ENCODE data around the gene CRIP2. TPM values are rescaled to one million over a fixed set of nuclear protein-coding genes. Genes with fewer than 3 reads are reported as not detected.

The CRIP2 gene
- polyA plus RNA-seq, 1 donor (not counting 4 experiments of a cell fraction or from before 2014, with no cell fraction given), result 4.8 TPM

DNA sequence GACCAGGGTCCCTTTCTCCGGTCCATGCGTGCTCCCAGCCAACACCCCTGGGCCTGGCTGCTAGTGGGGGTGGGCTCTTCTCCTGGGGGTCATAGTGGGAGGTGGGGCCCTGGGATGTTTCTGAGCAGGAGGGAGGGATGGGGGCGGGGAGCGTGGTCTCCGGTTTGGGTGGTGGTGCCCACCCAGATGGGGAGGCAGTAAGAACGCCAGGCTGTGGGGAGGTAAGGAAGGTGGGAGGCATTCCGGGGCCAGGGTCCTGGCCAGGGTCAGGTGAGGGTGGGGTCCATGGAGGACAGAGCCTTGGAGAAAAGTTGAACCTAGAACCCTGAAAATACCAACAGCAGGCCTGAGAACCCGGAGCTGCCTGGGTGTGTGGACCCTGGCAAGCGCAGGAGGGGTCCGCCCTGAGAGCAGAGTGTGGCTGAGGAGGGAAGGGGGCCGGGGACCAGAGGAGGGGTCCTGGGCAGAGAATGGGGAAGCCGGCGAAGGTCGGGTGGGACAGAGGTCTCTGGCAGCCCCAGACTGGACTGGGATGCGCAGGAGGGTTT lies 5.7 kb downstream of the CRIP2 start:
- no peaks in the 10 kb centered on the region for H3K9me1 ChIP-seq (ENCODE audit: control insufficient read depth, extremely low read depth, insufficient read depth, low read length)
- no peaks in the 10 kb centered on the region for H4K20me1 ChIP-seq (ENCODE audit: control insufficient read depth, extremely low read depth, insufficient read depth, low read length)
- TF ChIP-seq EZH2 (IDR thresholded peaks at IDR 0.05; ENCODE audit: low read length), result no peak
- no peak for TF ChIP-seq CTCF (optimal IDR thresholded peaks at IDR 0.05 in 1 of 3, IDR thresholded peaks at IDR 0.05 in 1 of 3, conservative IDR thresholded peaks at IDR 0.05 in 1 of 3; ENCODE audit: extremely low read depth in 1 of 3, insufficient read depth in 2 of 3, low read length in 3 of 3)
- no peak overlapping the region for H3K9ac ChIP-seq (ENCODE audit: control insufficient read depth, extremely low read depth, insufficient read depth, low read length)
- no peaks in the 10 kb centered on the region for H3K36me3 ChIP-seq (ENCODE audit: control insufficient read depth in 2 of 2, extremely low read depth in 1 of 2, insufficient read depth in 2 of 2, low read length in 2 of 2)
- dilution Hi-C loops (cut with MboI; ENCODE audit: extremely low pct_ligation_motif_present, low sequenced_read_pairs), result no loop called here
- no peak for FAIRE-seq
- no peaks in the 10 kb centered on the region for H3K79me2 ChIP-seq (ENCODE audit: control insufficient read depth, insufficient read depth, low read length)
- no peak overlapping the region for H2AFZ ChIP-seq (ENCODE audit: control insufficient read depth, low read length)
- H3K4me3 ChIP-seq (ENCODE audit: control insufficient read depth in 2 of 3, extremely low read depth in 1 of 3, insufficient read depth in 2 of 3, low read depth in 1 of 3, low read length in 3 of 3), result no peak overlapping the region
- H3K4me1 ChIP-seq (ENCODE audit: control insufficient read depth, extremely low read depth, insufficient read depth, low read length), result peaks cover 39% of the 10 kb centered on the region
- H3K9me3 ChIP-seq (ENCODE audit: control insufficient read depth, low read depth, low read length), result no peaks in the 10 kb centered on the region
- no peak overlapping the region for H3K4me2 ChIP-seq (ENCODE audit: control insufficient read depth, extremely low read depth, insufficient read depth, low read depth, low read length)
- DNase-seq (ENCODE audit: low read depth, low spot score), result no peak
- H3K27me3 ChIP-seq (ENCODE audit: control insufficient read depth, extremely low read depth, insufficient read depth, low read length), result peaks cover 24% of the 10 kb centered on the region
- H3K27ac ChIP-seq (ENCODE audit: control insufficient read depth, insufficient read depth, low read length), result no peak overlapping the region

DNA sequence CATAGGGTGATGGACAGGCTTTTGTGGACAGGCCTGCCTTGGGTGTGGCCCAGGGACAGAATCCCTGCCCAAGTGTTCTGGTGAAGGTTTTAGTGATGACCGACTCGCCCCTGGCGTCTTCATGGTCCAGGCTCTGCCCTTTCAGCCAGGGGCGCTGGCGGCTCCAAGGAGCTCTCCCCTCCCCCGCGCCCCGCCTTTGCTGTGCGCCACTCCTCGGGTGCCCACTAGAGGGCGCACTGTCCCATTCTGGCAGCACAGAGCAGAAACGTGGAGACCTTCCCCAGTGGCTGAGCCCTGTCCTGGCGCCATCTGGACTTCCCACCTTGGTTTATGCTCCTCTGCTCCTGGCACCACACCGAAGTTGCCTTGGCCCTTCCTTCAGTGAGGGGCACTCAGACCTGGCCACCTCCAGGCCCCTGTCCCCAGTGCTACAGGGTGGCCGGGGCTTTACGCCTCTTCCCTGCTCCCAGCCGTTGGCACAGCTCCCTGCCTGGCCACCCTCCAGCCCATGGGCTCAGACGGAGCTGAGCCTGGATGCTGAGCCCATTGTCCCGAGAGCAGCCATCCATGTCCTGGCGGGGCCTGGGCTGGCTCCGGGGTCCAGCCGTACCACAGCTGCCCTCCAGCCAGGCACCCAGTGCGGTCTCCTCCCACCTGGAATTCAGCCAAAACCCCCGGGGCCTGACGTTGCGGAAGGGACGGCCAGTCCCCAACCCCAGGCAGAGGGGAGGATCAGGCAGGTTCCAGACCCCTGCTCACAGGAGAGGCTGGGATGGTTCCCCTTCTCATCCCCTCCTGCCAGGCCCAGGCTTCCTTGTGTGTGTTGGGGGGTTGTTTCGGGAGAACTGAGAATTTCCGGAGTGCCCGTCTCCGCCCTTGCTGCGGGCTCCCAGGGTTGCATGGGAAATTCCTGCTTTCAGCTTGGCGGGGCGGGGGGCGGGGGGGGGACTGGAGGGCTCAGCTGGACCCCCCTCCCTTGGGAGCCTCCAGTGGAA lies 6.5 kb downstream of the CRIP2 start:
- TF ChIP-seq CTCF (optimal IDR thresholded peaks at IDR 0.05 in 1 of 3, IDR thresholded peaks at IDR 0.05 in 1 of 3, conservative IDR thresholded peaks at IDR 0.05 in 1 of 3; ENCODE audit: extremely low read depth in 1 of 3, insufficient read depth in 2 of 3, low read length in 3 of 3), result peak in 2 of 3 experiments; percentile 96 to 100
- TF ChIP-seq EZH2 (IDR thresholded peaks at IDR 0.05; ENCODE audit: low read length), result no peak
- Histone ChIP-seq H3K4me1 (ENCODE audit: control insufficient read depth, extremely low read depth, insufficient read depth, low read length) (peaks cover 33% of the 10 kb centered on the region), H4K20me1 (ENCODE audit: control insufficient read depth, extremely low read depth, insufficient read depth, low read length) (no peaks in the 10 kb centered on the region), H3K36me3 (ENCODE audit: control insufficient read depth in 2 of 2, extremely low read depth in 1 of 2, insufficient read depth in 2 of 2, low read length in 2 of 2) (no peaks in the 10 kb centered on the region), H3K27ac (ENCODE audit: control insufficient read depth, insufficient read depth, low read length) (peak overlapping the region; percentile 97), H3K4me3 (ENCODE audit: control insufficient read depth in 2 of 3, extremely low read depth in 1 of 3, insufficient read depth in 2 of 3, low read depth in 1 of 3, low read length in 3 of 3) (peak overlapping the region; percentile 30 to 66 (median 33)), H3K9me1 (ENCODE audit: control insufficient read depth, extremely low read depth, insufficient read depth, low read length) (no peaks in the 10 kb centered on the region), H3K9ac (ENCODE audit: control insufficient read depth, extremely low read depth, insufficient read depth, low read length) (peak overlapping the region; percentile 96), H3K79me2 (ENCODE audit: control insufficient read depth, insufficient read depth, low read length) (no peaks in the 10 kb centered on the region), H2AFZ (ENCODE audit: control insufficient read depth, low read length) (peak overlapping the region; percentile 27), H3K4me2 (ENCODE audit: control insufficient read depth, extremely low read depth, insufficient read depth, low read depth, low read length) (peak overlapping the region; percentile 89), H3K27me3 (ENCODE audit: control insufficient read depth, extremely low read depth, insufficient read depth, low read length) (peaks cover 24% of the 10 kb centered on the region), H3K9me3 (ENCODE audit: control insufficient read depth, low read depth, low read length) (no peaks in the 10 kb centered on the region)
- no peak for DNase-seq (ENCODE audit: low read depth, low spot score)
- FAIRE-seq, result peak; percentile 69
- dilution Hi-C loops (cut with MboI; ENCODE audit: extremely low pct_ligation_motif_present, low sequenced_read_pairs), result no loop called here

All from keratinocyte (primary cell).